GM12874 (cell line): Measurements from ENCODE around the gene NOS1AP.

Experiments used
- CTCF ChIP-seq: IDR thresholded peaks from 2 replicates; pipeline ENCODE4 v1.5.1; 2011; ENCODE audit warnings: low read depth, mild to moderate bottlenecking, control low read depth, low read length, moderate library complexity; ENCODE audit not compliant: insufficient read depth

The NOS1AP gene

GRCh38 chr1:162364498-162364897 is 295.0 kb downstream of the NOS1AP start:
- TF ChIP-seq CTCF: no peak

GRCh38 chr1:162365284-162366020 is 296.0 kb downstream of the NOS1AP start:
- no peak for TF ChIP-seq CTCF

DNA sequence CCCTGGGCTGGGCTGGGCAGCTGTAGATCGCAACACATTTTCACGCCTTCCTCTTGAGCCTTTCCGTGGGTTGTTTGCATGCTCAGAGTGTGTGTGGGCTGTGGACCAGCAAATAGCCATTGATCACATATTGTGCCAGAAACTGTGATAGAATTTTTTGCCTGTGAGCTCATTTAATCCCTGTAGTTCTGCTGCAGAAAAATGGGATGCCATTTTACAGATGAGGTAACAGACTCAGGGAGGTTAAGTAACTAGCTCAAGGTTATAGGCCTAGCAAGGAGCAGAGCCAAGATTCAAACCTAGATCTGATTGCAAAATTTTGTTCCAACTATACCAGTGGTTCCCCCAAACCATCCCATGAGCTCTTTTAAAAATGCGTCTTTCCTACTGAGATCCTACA is 296.7 kb downstream of the NOS1AP start:
- no peak for TF ChIP-seq CTCF

- TF ChIP-seq CTCF: no peak
Observed at GRCh38 chr1:162366671-162367070, 297.2 kb downstream of the NOS1AP start.

GRCh38 chr1:162367073-162367472 is 297.6 kb downstream of the NOS1AP start:
- TF ChIP-seq CTCF: no peak

GRCh38 chr1:162367772-162368171 is 298.3 kb downstream of the NOS1AP start:
- TF ChIP-seq CTCF: no peak

DNA sequence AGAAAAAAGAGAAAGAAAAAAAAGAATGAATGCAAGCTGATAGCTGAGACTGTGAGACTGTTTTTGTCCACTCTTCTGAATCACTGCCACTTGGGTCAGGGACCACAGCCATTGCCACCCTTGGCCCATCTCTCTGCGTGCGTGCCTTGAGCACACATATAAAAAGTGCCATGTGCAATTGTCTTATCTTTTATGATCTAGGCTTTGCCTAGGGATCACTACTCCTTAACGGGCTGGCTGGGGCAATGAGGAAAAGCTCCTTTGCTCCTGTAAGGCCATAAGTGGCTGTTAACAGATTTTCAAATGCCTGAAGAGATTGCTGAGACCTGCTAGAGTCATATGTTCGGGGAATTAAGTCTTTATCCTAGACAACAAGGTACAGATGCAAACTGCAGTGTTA is 299.0 kb downstream of the NOS1AP start:
- no peak for TF ChIP-seq CTCF
